ENCODE results near the gene SPDEF. TPM values are rescaled to one million over a fixed set of nuclear protein-coding genes. Genes with fewer than 3 reads are reported as not detected.

SPDEF gene
- polyA plus RNA-seq, 1 experiment = 0.04 TPM

- TF ChIP-seq CTCF (IDR thresholded peaks at IDR 0.05; ENCODE audit: low read depth, low read length) = no peak
- Histone ChIP-seq H3K27ac (ENCODE audit: low read depth, low read length) (no peak overlapping the region), H3K9me3 (ENCODE audit: control insufficient read depth, insufficient read depth, low read length) (no peaks in the 10 kb centered on the region), H3K27me3 (ENCODE audit: control insufficient read depth, insufficient read depth, low read length) (peaks cover 8% of the 10 kb centered on the region), H3K4me3 (ENCODE audit: low read depth, low read length) (no peak overlapping the region)
- CTCF ChIA-PET = no interaction called here
- POLR2A ChIA-PET = interaction anchor here (0.6 kb wide), 1 partner anchor 50 kb away, joined by 6 read pairs; no protein-coding TSS in a partner anchor
- no peak for DNase-seq (ENCODE audit: low read depth, low spot score)
Observed at GRCh38 chr6:34489207-34489805, 66.8 kb downstream of the SPDEF start.

Other genes with a start within 250 kb of the SPDEF start
- 23.7 and 26.7 TPM in 2 replicates for gene NUDT3, start 163.7 kb downstream of the SPDEF start, polyA plus RNA-seq (2011; rRNA removed)
- gene RPS10, start 130.3 kb downstream of the SPDEF start, polyA plus RNA-seq (2011; rRNA removed) = 2,426 and 3,003 TPM in 2 replicates
- 0.04 TPM in 1 of 2 replicates, not detected in the other for gene PACSIN1, start 90.3 kb downstream of the SPDEF start, polyA plus RNA-seq (2011; rRNA removed)
- 53.2 and 57.0 TPM in 2 replicates for gene ILRUN, start 140.4 kb upstream of the SPDEF start, polyA plus RNA-seq (2011; rRNA removed)
- 184 and 197 TPM in 2 replicates for gene SNRPC, start 201.2 kb upstream of the SPDEF start, polyA plus RNA-seq (2011; rRNA removed)
- gene BLTP3A, start 235.8 kb upstream of the SPDEF start, polyA plus RNA-seq (2011; rRNA removed) = 9.5 and 9.9 TPM in 2 replicates

Data from AG04450 (cell line).